ENCODE results near the gene FHL2. TPM values are rescaled to one million over a fixed set of nuclear protein-coding genes. Genes with fewer than 3 reads are reported as not detected.
A peak's percentile ranks its signal among the peaks of the same experiment; 100 is the strongest.

FHL2 gene
- total RNA-seq, 1 donor from 2014 or later = 2.3 TPM

DNA sequence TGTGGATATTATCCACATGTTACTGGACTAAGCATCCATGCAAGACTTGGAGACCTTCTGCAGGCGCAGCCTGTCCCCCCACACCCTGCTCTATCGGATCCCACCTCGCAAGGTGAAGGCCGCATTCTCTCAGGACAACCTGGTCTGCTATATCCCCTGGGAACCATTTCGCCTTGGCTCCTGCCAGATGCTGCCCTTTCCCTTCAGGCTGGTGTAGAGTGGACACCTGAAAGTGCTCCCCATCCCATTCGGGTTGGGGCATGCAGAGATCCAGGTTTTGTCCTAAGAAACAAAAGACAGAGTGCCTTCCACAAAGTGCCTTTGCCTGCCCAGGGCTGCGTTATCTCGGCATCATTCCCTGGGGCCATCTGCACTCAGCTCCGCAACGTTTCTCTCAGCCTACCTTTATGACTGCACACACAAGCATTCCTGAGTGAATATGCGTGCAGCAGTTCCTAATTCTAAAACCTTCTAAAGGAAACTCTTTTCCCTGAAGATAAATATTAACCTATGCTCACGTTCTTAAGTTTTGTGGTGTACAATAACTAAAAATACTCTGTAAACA is 20.5 kb downstream of the FHL2 start:
- Mint-ChIP-seq H3K4me3 (no peak overlapping the region), H3K9me3 (no peaks in the 10 kb centered on the region), H3K27me3 (ENCODE audit: insufficient read depth) (no peaks in the 10 kb centered on the region), H3K27ac (no peak overlapping the region), H3K36me3 (ENCODE audit: low read depth) (no peaks in the 10 kb centered on the region), H3K4me1 (ENCODE audit: low read depth) (peaks cover 12% of the 10 kb centered on the region)
- DNase-seq (ENCODE audit: low spot score) = no peak
- intact Hi-C loops (cut with micrococcal nuclease) = loop anchor here (10.0 kb wide), 1 partner anchor 416 kb away; no protein-coding TSS in a partner anchor

DNA sequence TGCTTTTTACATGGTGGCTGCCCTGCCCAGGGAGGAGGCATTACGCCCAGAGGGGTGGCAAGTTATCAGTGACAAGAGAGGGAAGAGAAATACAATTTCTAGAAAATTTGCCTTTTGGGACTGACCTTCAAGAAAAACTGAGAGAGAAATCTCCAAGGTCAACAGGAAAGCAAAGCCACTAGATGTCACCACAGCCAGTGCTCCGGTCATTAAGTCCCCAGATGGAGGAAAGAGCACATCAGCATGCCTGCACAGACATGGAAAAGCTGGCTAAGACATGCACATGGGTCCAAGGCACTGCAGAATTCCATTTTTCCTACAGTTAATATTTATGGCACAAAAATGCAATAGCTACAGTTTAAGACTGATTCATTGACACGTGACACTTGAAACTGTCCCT is 21.0 kb downstream of the FHL2 start:
- Mint-ChIP-seq H3K27ac (no peak overlapping the region), H3K4me3 (no peak overlapping the region), H3K36me3 (ENCODE audit: low read depth) (peaks cover 1% of the 10 kb centered on the region), H3K4me1 (ENCODE audit: low read depth) (peaks cover 17% of the 10 kb centered on the region), H3K27me3 (ENCODE audit: insufficient read depth) (no peaks in the 10 kb centered on the region), H3K9me3 (no peaks in the 10 kb centered on the region)
- DNase-seq (ENCODE audit: low spot score) = no peak
- intact Hi-C loops (cut with micrococcal nuclease) = loop anchor here (10.0 kb wide), 1 partner anchor 417 kb away; no protein-coding TSS in a partner anchor

DNA sequence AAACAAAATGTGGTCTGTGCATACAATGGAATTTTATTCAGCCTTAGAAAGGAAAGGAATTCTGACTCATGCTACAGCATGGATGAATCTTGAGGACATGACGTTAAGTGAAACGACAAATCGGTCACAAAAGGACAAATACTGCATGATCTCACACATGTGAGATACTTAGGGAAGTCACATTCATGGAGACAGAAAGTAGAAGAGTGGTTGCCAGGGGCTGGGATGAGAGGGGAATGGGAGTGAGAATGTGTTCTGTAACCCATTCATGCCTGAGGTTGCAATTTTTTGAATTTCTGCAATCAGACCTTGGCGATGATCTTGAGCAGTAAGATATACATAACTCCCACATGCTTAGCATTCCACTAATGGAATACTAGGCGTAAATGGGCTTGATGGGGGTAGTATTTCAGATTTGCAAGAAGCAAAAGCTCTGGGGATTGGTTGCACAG is 22.0 kb downstream of the FHL2 start:
- intact Hi-C loops (cut with micrococcal nuclease) = loop anchor here (10.0 kb wide), 1 partner anchor 418 kb away; no protein-coding TSS in a partner anchor
- no peak overlapping the region for H3K4me3 Mint-ChIP-seq
- peaks cover 19% of the 10 kb centered on the region for H3K4me1 Mint-ChIP-seq (ENCODE audit: low read depth)
- no peak overlapping the region for H3K27ac Mint-ChIP-seq
- peaks cover 2% of the 10 kb centered on the region for H3K36me3 Mint-ChIP-seq (ENCODE audit: low read depth)
- no peaks in the 10 kb centered on the region for H3K27me3 Mint-ChIP-seq (ENCODE audit: insufficient read depth)
- DNase-seq (ENCODE audit: low spot score) = no peak
- H3K9me3 Mint-ChIP-seq = no peaks in the 10 kb centered on the region

DNA sequence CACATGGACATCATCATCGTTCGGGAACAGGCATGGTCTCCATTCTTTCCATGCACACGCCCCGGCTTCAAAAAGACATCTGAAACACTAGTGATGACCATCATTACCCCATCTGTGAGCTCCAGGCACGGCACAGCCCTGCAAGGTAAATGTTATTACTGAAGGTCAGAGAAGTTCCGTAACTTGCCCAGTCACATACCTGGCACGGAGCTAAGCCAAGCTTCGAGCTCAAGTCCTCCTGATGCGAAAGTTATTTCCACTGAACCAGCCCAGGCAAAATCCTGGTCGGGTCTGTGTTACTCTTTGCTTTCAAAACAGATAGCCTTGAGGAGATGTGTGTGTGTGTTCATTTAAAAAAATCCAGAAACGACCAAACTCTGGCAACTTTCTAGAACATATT is 22.8 kb downstream of the FHL2 start:
- no peak overlapping the region for H3K4me3 Mint-ChIP-seq
- no peak for DNase-seq (ENCODE audit: low spot score)
- peaks cover 2% of the 10 kb centered on the region for H3K36me3 Mint-ChIP-seq (ENCODE audit: low read depth)
- no peak overlapping the region for H3K27ac Mint-ChIP-seq
- H3K27me3 Mint-ChIP-seq (ENCODE audit: insufficient read depth) = no peaks in the 10 kb centered on the region
- peaks cover 19% of the 10 kb centered on the region for H3K4me1 Mint-ChIP-seq (ENCODE audit: low read depth)
- intact Hi-C loops (cut with micrococcal nuclease) = loop anchor here (10.0 kb wide), 1 partner anchor 419 kb away; no protein-coding TSS in a partner anchor
- no peaks in the 10 kb centered on the region for H3K9me3 Mint-ChIP-seq

DNA sequence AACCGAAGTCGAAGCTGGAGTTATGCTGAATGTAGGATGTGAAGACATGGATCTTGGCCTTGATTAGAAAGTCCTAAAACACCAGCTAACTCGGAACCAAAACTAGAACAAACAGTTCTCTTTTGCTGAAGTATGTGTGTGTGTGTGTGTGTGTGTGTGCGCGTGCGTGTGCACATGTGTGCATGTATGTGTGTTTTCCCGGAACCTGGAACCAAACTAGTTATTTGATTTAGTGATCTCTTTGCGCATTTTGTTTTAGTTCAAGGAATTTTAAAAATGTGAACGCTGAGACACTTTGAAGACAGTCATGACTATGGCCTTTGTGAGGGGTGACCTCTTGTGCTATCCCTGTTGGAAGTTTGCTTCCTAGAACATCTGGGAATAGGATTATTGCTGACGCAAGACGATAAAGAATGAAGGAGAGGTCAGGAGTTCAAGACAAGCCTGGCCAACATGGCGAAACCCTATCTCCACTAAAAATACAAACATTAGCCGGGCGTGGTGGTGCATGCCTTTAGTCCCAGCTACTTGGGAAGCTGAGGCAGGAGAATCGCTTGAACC is 23.8 kb downstream of the FHL2 start:
- peaks cover 20% of the 10 kb centered on the region for H3K4me1 Mint-ChIP-seq (ENCODE audit: low read depth)
- DNase-seq (ENCODE audit: low spot score) = no peak
- intact Hi-C loops (cut with micrococcal nuclease) = loop anchor here (10.0 kb wide), 1 partner anchor 420 kb away; no protein-coding TSS in a partner anchor
- peaks cover 2% of the 10 kb centered on the region for H3K36me3 Mint-ChIP-seq (ENCODE audit: low read depth)
- H3K27me3 Mint-ChIP-seq (ENCODE audit: insufficient read depth) = no peaks in the 10 kb centered on the region
- no peak overlapping the region for H3K4me3 Mint-ChIP-seq
- H3K27ac Mint-ChIP-seq = peak overlapping the region; percentile 16
- H3K9me3 Mint-ChIP-seq = no peaks in the 10 kb centered on the region

DNA sequence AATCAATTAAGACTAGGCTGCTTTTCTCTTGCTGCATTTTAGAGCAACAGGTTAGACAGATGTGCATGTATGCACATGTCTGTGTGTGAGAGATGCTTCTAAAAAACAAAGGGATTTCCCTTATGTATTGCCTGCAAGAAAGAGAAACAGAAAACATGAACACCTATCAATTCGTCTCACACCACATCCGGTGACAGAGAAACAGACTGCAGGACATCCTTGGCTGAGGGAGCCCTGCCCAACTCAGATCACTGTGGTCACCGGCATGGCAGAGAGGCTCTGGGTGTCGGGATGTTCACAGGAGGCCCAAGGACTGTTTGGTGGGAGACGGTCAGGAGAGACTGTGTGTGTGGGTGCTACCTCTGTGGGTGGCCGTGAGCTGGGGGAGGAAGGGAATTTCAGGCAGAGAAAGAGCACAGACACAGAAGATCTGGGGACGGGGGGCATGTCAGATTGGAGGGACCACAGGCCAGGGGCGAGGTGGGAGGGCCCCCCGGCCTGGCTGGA is 24.9 kb downstream of the FHL2 start:
- peak overlapping the region; percentile 68 for H3K4me3 Mint-ChIP-seq
- intact Hi-C loops (cut with micrococcal nuclease) = loop anchor here (10.0 kb wide), 1 partner anchor 421 kb away; no protein-coding TSS in a partner anchor
- H3K9me3 Mint-ChIP-seq = no peaks in the 10 kb centered on the region
- peak overlapping the region; percentile 87 for H3K27ac Mint-ChIP-seq
- DNase-seq (ENCODE audit: low spot score) = peak; percentile 30
- H3K27me3 Mint-ChIP-seq (ENCODE audit: insufficient read depth) = no peaks in the 10 kb centered on the region
- H3K4me1 Mint-ChIP-seq (ENCODE audit: low read depth) = peaks cover 26% of the 10 kb centered on the region
- peaks cover 2% of the 10 kb centered on the region for H3K36me3 Mint-ChIP-seq (ENCODE audit: low read depth)

DNA sequence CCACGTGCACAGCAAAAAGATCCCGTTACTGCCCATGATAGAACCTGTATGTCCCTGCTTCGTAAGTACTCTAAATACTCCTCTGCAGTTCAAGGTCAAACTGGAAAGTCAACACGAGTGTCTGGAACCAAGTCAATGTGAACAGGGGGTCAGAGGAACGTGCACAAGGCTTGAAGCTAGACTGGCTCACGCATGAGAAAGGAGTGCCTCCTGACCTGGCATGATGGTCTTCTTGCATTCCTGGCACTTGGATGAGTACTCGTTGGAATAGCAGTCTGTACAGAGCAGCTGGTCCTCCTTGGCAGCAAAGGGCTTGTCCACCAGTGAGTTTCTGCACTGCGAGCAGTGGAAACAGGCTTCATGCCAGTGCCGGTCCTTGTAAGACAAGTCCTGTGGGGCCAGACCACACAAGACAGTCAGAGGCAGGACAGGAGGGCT is 25.5 kb downstream of the FHL2 start:
- peaks cover 2% of the 10 kb centered on the region for H3K36me3 Mint-ChIP-seq (ENCODE audit: low read depth)
- intact Hi-C loops (cut with micrococcal nuclease) = loop anchor here (10.0 kb wide), 1 partner anchor 421 kb away; no protein-coding TSS in a partner anchor
- no peak overlapping the region for H3K4me3 Mint-ChIP-seq
- peaks cover 26% of the 10 kb centered on the region for H3K4me1 Mint-ChIP-seq (ENCODE audit: low read depth)
- H3K9me3 Mint-ChIP-seq = no peaks in the 10 kb centered on the region
- no peak for DNase-seq (ENCODE audit: low spot score)
- H3K27ac Mint-ChIP-seq = peak overlapping the region; percentile 2
- no peaks in the 10 kb centered on the region for H3K27me3 Mint-ChIP-seq (ENCODE audit: insufficient read depth)

DNA sequence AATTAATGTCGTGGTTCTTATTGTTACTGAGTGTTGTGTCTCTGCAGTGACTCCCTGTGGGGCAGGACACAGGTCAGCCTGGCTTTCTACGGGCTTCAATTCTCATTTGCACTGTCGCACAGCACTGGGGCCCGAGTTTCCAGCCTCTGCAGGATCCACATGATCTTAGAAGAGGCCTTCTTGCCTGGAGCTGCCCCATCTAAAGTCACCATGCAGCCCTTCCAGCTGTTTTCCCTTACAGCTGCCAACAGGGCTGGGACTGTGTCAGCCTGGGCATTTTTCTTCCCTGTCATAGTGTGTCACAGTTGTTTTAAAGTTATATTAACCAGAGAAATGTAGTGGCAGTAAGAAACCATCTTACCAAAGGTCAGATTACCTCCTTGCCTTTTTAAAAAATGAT is 27.0 kb downstream of the FHL2 start:
- no peak overlapping the region for H3K27ac Mint-ChIP-seq
- H3K4me1 Mint-ChIP-seq (ENCODE audit: low read depth) = peaks cover 26% of the 10 kb centered on the region
- intact Hi-C loops (cut with micrococcal nuclease) = loop anchor here (10.0 kb wide), 1 partner anchor 423 kb away; no protein-coding TSS in a partner anchor

DNA sequence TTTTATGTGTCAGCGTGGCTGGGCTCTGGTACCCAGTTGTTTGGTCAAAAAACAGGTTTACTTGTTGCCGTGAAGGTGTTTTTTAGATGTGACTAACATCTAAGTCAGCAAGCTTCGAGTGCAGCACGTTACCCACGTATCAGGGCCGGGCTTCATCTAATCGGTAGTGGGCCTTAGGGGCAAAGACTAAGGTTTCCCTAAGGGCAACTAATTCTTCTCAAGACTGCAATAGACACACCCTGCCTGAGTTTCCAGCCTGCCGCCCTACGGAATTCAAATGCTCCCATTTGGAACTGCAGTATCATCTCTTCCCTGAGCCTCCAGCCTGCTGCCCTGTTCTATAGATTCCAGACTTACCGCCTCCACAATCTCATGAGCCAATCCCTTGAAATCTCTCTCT is 27.7 kb downstream of the FHL2 start:
- no peak overlapping the region for H3K27ac Mint-ChIP-seq

More for the DNA sequence above, 27.0 kb downstream of the FHL2 start:
- H3K9me3 Mint-ChIP-seq = no peaks in the 10 kb centered on the region
- H3K36me3 Mint-ChIP-seq (ENCODE audit: low read depth) = peaks cover 4% of the 10 kb centered on the region
- no peak for DNase-seq (ENCODE audit: low spot score)
- no peaks in the 10 kb centered on the region for H3K27me3 Mint-ChIP-seq (ENCODE audit: insufficient read depth)
- H3K4me3 Mint-ChIP-seq = no peak overlapping the region

DNA sequence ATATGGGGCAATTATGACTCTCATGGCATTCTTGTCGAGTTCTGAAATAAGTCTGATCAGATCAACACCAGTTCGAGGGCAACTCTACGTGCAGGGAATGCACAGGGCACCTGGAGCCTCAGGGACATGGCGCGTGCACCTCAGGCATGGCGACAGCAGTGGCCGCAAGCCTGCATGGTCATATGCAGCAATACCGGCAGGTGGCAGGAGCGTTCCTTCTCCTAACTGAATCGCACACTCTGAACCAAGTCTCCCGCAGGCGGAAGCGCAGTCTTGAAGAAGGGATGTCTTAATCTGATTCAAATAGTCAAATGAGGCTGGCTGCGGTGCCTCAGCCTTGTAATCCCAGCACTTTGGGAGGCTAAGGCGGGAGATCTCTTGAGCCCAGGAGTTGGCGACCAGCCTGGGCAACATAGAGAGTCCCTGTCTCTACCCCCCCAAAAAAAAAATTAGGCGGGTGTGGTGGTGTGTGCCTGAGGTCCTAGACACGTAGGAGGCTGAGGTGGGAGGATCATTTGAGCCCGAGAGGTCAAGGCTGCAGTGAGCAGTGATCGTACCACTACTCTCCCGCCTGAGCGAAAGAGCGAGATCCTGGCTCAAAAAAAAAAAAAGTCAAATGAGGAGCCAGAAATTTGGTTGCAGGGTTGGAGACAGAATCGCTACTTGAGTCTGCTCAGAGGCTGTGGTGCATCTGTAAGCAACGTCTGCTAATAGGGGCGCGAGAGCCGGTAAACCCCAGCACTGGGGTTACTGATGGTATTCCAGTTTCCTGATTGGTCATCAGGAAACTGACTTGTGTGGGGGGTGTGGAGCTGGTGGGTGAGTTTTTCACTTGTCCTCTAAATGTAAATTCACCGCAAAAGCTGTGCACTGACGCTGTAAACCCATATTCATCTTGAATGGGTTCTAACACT is 28.8 kb downstream of the FHL2 start:
- no peaks in the 10 kb centered on the region for H3K9me3 Mint-ChIP-seq
- no peak overlapping the region for H3K27ac Mint-ChIP-seq
- H3K4me3 Mint-ChIP-seq = no peak overlapping the region
- intact Hi-C loops (cut with micrococcal nuclease) = loop anchor here (1.0 to 10.0 kb wide), 5 partner anchors 29 to 725 kb away; partner anchors contain the start of gene FHL2
- peaks cover 2% of the 10 kb centered on the region for H3K27me3 Mint-ChIP-seq (ENCODE audit: insufficient read depth)
- H3K36me3 Mint-ChIP-seq (ENCODE audit: low read depth) = peaks cover 4% of the 10 kb centered on the region
- peaks cover 26% of the 10 kb centered on the region for H3K4me1 Mint-ChIP-seq (ENCODE audit: low read depth)
- DNase-seq (ENCODE audit: low spot score) = peak; percentile 78

More for the DNA sequence above, 27.7 kb downstream of the FHL2 start:
- DNase-seq (ENCODE audit: low spot score) = no peak
- no peaks in the 10 kb centered on the region for H3K9me3 Mint-ChIP-seq
- peaks cover 26% of the 10 kb centered on the region for H3K4me1 Mint-ChIP-seq (ENCODE audit: low read depth)
- intact Hi-C loops (cut with micrococcal nuclease) = loop anchor here (10.0 kb wide), 1 partner anchor 424 kb away; no protein-coding TSS in a partner anchor
- no peaks in the 10 kb centered on the region for H3K27me3 Mint-ChIP-seq (ENCODE audit: insufficient read depth)
- H3K4me3 Mint-ChIP-seq = no peak overlapping the region
- peaks cover 4% of the 10 kb centered on the region for H3K36me3 Mint-ChIP-seq (ENCODE audit: low read depth)

DNA sequence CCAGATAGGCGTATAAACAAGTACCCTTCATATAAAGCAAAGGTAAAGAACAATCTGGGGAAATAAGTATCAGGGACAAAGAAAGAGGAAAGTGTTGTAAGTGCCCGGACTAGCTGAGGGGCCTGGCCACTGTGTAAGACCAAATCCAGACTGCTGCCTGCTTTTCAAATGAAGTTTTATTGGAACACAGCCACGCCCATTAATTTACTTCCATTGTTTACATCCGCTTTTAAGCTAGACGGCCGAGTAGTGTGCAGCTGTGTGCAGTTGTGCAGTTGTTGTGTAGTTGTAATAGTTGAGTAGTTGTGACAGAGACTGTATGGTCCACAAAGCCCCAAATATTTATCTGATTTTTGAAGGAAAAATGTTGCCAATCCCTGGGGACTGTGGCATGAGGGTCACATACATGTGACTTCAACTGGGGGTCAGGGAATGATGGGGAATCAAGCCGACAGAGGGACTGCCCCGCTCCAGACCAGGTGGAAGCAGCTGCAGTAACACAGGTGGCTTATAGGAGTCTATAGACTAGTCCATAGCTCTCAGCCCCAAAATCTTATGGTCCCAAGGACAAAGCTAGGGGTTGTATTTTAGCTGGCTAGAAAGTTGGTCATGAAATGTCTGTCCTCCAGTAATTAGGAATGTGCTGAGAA is 30.0 kb downstream of the FHL2 start:
- Mint-ChIP-seq H3K9me3 (no peaks in the 10 kb centered on the region), H3K36me3 (ENCODE audit: low read depth) (peaks cover 8% of the 10 kb centered on the region), H3K27ac (no peak overlapping the region), H3K27me3 (ENCODE audit: insufficient read depth) (peaks cover 2% of the 10 kb centered on the region), H3K4me3 (no peak overlapping the region), H3K4me1 (ENCODE audit: low read depth) (peaks cover 18% of the 10 kb centered on the region)
- DNase-seq (ENCODE audit: low spot score) = no peak
- intact Hi-C loops (cut with micrococcal nuclease) = loop anchor here (1.0 to 10.0 kb wide), 3 partner anchors 30 to 726 kb away; partner anchors contain the start of gene FHL2

DNA sequence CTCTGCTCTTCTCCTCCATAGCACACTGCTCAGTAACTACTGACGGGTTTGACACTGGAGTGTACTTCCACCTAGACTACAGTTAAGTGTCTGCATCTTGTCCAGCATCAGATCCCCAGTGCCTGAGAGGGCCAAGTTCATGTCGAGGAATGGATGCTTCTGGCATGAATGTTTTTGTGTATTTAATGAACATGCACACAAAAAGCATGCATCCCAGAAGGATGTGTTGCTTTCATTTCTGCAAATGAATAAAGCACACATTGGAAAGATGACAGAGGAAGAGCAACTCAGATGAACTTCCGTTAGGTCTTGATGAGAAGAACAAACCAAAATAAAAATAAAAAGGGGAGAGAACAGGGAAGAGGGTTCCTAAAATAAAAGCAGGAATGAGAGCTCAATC is 33.6 kb downstream of the FHL2 start:
- Mint-ChIP-seq H3K4me1 (ENCODE audit: low read depth) (peaks cover 34% of the 10 kb centered on the region), H3K9me3 (no peaks in the 10 kb centered on the region), H3K4me3 (no peak overlapping the region), H3K27ac (no peak overlapping the region), H3K27me3 (ENCODE audit: insufficient read depth) (peaks cover 2% of the 10 kb centered on the region), H3K36me3 (ENCODE audit: low read depth) (peaks cover 17% of the 10 kb centered on the region)
- DNase-seq (ENCODE audit: low spot score) = no peak
- intact Hi-C loops (cut with micrococcal nuclease) = loop anchor here (10.0 kb wide), 1 partner anchor 730 kb away; no protein-coding TSS in a partner anchor

Measured in activated T-helper 1 cell treated with anti-CD3 and anti-CD28 coated beads, Interleukin-12 subunit alpha, Interleukin-12 subunit beta, Interleukin-2, Interleukin-4 antibody, amounts not matched to agents 30 ng/mL and 10 ng/mL and 1 ng/mL, durations not matched to agents 14 hours and 24 hours and 36 hours (primary cell).